Endothelial cell of umbilical vein (primary cell): ENCODE results near the gene XRCC6. TPM values are rescaled to one million over a fixed set of nuclear protein-coding genes. Genes with fewer than 3 reads are reported as not detected.

Experiments used
- BruUV-seq: library from RNA; stranded (reverse); fragments of 400-500 nt; replicated peaks from 2 replicates; lab custom pipeline; 2021; lab: Mats Ljungman, UMichigan
- CTCF ChIA-PET: fragments of 300-600, 350-600 bp; sonication (Branson Sonifier 250); formaldehyde crosslinking; loops from one replicate; lab custom pipeline; 2021; ENCODE audit warnings: antibody characterized with exemption, inconsistent platforms; lab: Charles Lee
- POLR2A ChIA-PET: fragments of 300-600, 350-600 bp; sonication (Branson Sonifier 250); formaldehyde crosslinking; loops from one replicate; lab custom pipeline; 2021; ENCODE audit warnings: antibody characterized with exemption, inconsistent platforms; lab: Charles Lee
- DNase-seq: peaks from one replicate; pipeline ENCODE4 v3.0.0-alpha.2; 2011; ENCODE audit warnings: low read depth, low spot score
- FAIRE-seq: peaks from 2 replicates; lab custom pipeline; 2011; peaks lifted over from hg19 to GRCh38; lab: Jason Lieb, UNC
- H2AFZ ChIP-seq: 2 replicates; pipeline ENCODE4 v1.6.0; 2012; ENCODE audit warnings: low read depth, low read length, control low read depth, inconsistent platforms
- H3K27ac ChIP-seq: 2 replicates; pipeline ENCODE4 v1.5.1; 2011; ENCODE audit warnings: low read depth, mild to moderate bottlenecking, control low read depth, low read length, moderate library complexity; ENCODE audit not compliant: insufficient read depth
- H3K27me3 ChIP-seq, 2 experiments: 2 replicates each; pipeline versions ENCODE4 v1.6.0 to v1.6.1; 2011; ENCODE audit warnings: low read length in 2 of 2, mixed read lengths in 1 of 2; ENCODE audit not compliant: control insufficient read depth in 2 of 2, insufficient read depth in 2 of 2
- H3K36me3 ChIP-seq, 2 experiments: 2 replicates in 1 of 2; 3 replicates in 1 of 2; pipeline ENCODE4 v1.5.1; 2011; ENCODE audit warnings: low read length in 2 of 2, mild to moderate bottlenecking in 1 of 2, moderate library complexity in 1 of 2; ENCODE audit not compliant: control insufficient read depth in 2 of 2, insufficient read depth in 2 of 2; ENCODE audit errors: extremely low read depth in 1 of 2
- H3K4me1 ChIP-seq: 3 replicates; pipeline ENCODE4 v1.5.1; 2011; ENCODE audit warnings: mild to moderate bottlenecking, low read length; ENCODE audit not compliant: control insufficient read depth, insufficient read depth; ENCODE audit errors: extremely low read depth
- H3K4me2 ChIP-seq: 2 replicates; pipeline ENCODE4 v1.6.1; 2011; ENCODE audit warnings: low read length, control low read depth, mixed read lengths; ENCODE audit not compliant: insufficient read depth
- H3K4me3 ChIP-seq, 3 experiments: fragments of 200-600 bp in 1 of 3; sonication (generic), shearing (Covaris generic) in 1 of 3; replicated peaks in 1 of 3; 2 replicates each; pipeline ENCODE4 v1.5.1; 2011 to 2016; ENCODE audit warnings: control low read depth in 3 of 3, low read length in 3 of 3, mild to moderate bottlenecking in 2 of 3, inconsistent platforms in 1 of 3, low read depth in 1 of 3, moderate library complexity in 1 of 3; ENCODE audit not compliant: insufficient read depth in 1 of 3
- H3K79me2 ChIP-seq: 2 replicates; pipeline ENCODE4 v1.6.0; 2012; ENCODE audit warnings: low read length, inconsistent platforms; ENCODE audit not compliant: control insufficient read depth, insufficient read depth
- H3K9ac ChIP-seq: replicated peaks from 2 replicates; pipeline ENCODE3; 2011; ENCODE audit warnings: low read length, control low read depth; ENCODE audit not compliant: insufficient read depth; ENCODE audit errors: extremely low read depth
- H3K9me1 ChIP-seq: replicated peaks from 3 replicates; pipeline ENCODE4 v1.6.0; 2011; ENCODE audit warnings: mild to moderate bottlenecking, low read length; ENCODE audit not compliant: control insufficient read depth, insufficient read depth; ENCODE audit errors: extremely low read depth
- H3K9me3 ChIP-seq: replicated peaks from 2 replicates; pipeline ENCODE4 v1.5.1; 2012; ENCODE audit warnings: low read length, inconsistent platforms; ENCODE audit not compliant: control insufficient read depth, insufficient read depth
- H4K20me1 ChIP-seq: replicated peaks from 2 replicates; pipeline ENCODE3; 2011; ENCODE audit warnings: mild to moderate bottlenecking, low read length; ENCODE audit not compliant: control insufficient read depth, insufficient read depth; ENCODE audit errors: extremely low read depth
- CTCF ChIP-seq, 2 donors: IDR thresholded peaks; 1 replicate in 1 of 2; 2 replicates in 1 of 2; pipeline ENCODE4 v1.5.1; 2011; ENCODE audit warnings: low read length in 2 of 2, mild to moderate bottlenecking in 2 of 2, moderate library complexity in 2 of 2, control low read depth in 1 of 2, inconsistent platforms in 1 of 2, low read depth in 1 of 2; ENCODE audit not compliant: insufficient read depth in 1 of 2; ENCODE audit errors: extremely low read depth in 1 of 2
- EZH2 ChIP-seq: IDR thresholded peaks from 2 replicates; pipeline ENCODE4 v1.6.1; 2012; ENCODE audit warnings: borderline replicate concordance, low read depth, mild to moderate bottlenecking, moderate library complexity, low read length, inconsistent platforms; ENCODE audit not compliant: severe bottlenecking
- FOS ChIP-seq: IDR thresholded peaks from 2 replicates; pipeline ENCODE4 v1.6.1; 2011; ENCODE audit warnings: mild to moderate bottlenecking, low read length, moderate library complexity, borderline replicate concordance; ENCODE audit not compliant: insufficient read depth
- GATA2 ChIP-seq: IDR thresholded peaks from 2 replicates; pipeline ENCODE4 v1.7.0; 2011; ENCODE audit warnings: low read depth, mild to moderate bottlenecking, moderate library complexity, mixed read lengths, low read length; ENCODE audit not compliant: insufficient read length, insufficient read depth
- JUN ChIP-seq: IDR thresholded peaks from 2 replicates; pipeline ENCODE4 v1.6.1; 2011; ENCODE audit warnings: borderline replicate concordance, low read depth; ENCODE audit not compliant: insufficient read length, insufficient read depth
- MAX ChIP-seq: IDR thresholded peaks from 2 replicates; pipeline ENCODE4 v1.6.1; 2011; ENCODE audit not compliant: insufficient read depth, insufficient read length
- MYC ChIP-seq: IDR thresholded peaks from one replicate; pipeline ENCODE4 v1.6.1; 2011; ENCODE audit warnings: mild to moderate bottlenecking, low read depth, low read length
- POLR2A ChIP-seq: IDR thresholded peaks from 2 replicates; pipeline ENCODE4 v1.6.1; 2012; ENCODE audit warnings: low read depth, mild to moderate bottlenecking, control low read depth, low read length
- POLR2AphosphoS5 ChIP-seq: IDR thresholded peaks from 2 replicates; pipeline ENCODE4 v1.6.1; 2012; ENCODE audit warnings: low read depth, mild to moderate bottlenecking, control low read depth, low read length, moderate library complexity; ENCODE audit not compliant: insufficient read depth
- dilution Hi-C: fragments of 300-500 bp; cut with MboI; formaldehyde crosslinking; loops from one replicate; pipeline ENCODE4 v1.15.0; 2019; ENCODE audit warnings: low sequenced_read_pairs; ENCODE audit not compliant: extremely low pct_ligation_motif_present
- intact Hi-C: fragments of 100-400 bp; cut with micrococcal nuclease; formaldehyde crosslinking; loops from one replicate; pipeline ENCODE4 v1.10.0; 2022
- polyA plus RNA-seq, 4 experiments: library from polyadenylated mRNA; depleted of rRNA in 3 of 4; stranded (reverse) in 3 of 4; unstranded in 1 of 4; fragments of >200 nt; gene quantifications; 2 replicates each; pipeline versions ENCODE4 v1.2.1 to v1.2.3, GENCODE V29; 2011 to 2012; ENCODE audit warnings: missing spikeins in 1 of 4
- total RNA-seq: library from RNA; stranded (reverse); gene quantifications from 2 replicates; pipeline ENCODE4 v1.2.3, GENCODE V29; 2021

Gene XRCC6
- total and polyA plus RNA-seq, 2 donors (not counting 3 experiments of a cell fraction or from before 2014, with no cell fraction given), result 117 to 309 TPM

- H3K4me3 ChIP-seq, result no peak overlapping the region
- no peaks in the 10 kb centered on the region for H3K4me1 ChIP-seq
- no peaks in the 10 kb centered on the region for H3K9me3 ChIP-seq
- H3K79me2 ChIP-seq, result no peaks in the 10 kb centered on the region
- H3K36me3 ChIP-seq, result peaks cover 0 to 7% of the 10 kb centered on the region in 2 experiments
- CTCF ChIA-PET, result interaction anchor here (0.6 to 1.3 kb wide), 3 partner anchors 10 to 17 kb away, joined by 3 to 6 read pairs (median 3); partner anchors contain the start of gene PMM1
- H4K20me1 ChIP-seq, result no peaks in the 10 kb centered on the region
- POLR2A ChIA-PET, result interaction anchor here (0.6 to 1.2 kb wide), 2 partner anchors 10 to 393 kb away, joined by 5 read pairs; partner anchors contain the start of gene PMM1
- FAIRE-seq (no peak), DNase-seq (no peak)
- no peak overlapping the region for H3K4me2 ChIP-seq
- no TSS peak for BruUV-seq
- H3K27ac ChIP-seq, result no peak overlapping the region
- intact Hi-C loops (no loop called here), dilution Hi-C loops (no loop called here)
- no peaks in the 10 kb centered on the region for H3K27me3 ChIP-seq
- no peak overlapping the region for H3K9ac ChIP-seq
- H2AFZ ChIP-seq, result no peak overlapping the region
- no peaks in the 10 kb centered on the region for H3K9me1 ChIP-seq
- TF ChIP-seq MAX, result no peak
- TF ChIP-seq POLR2A, result no peak
- no peak for TF ChIP-seq JUN
- no peak for TF ChIP-seq CTCF (IDR thresholded peaks at IDR 0.05; ENCODE audit: extremely low read depth in 1 of 2, insufficient read depth in 1 of 2, low read depth in 1 of 2, low read length in 2 of 2)
- no peak for TF ChIP-seq FOS
- TF ChIP-seq MYC, result no peak
- TF ChIP-seq POLR2AphosphoS5, result no peak
- no peak for TF ChIP-seq GATA2
- no peak for TF ChIP-seq EZH2
Measured at GRCh38 chr22:41579297-41579996, 41.6 kb upstream of the XRCC6 start.
